GM12892 (cell line): ENCODE measurements around the gene C5orf52.

Experiments used
- POLR2A ChIP-seq: IDR thresholded peaks from 2 replicates; pipeline ENCODE4 v1.6.1; 2011; ENCODE audit warnings: low read depth, low read length, control low read depth
- POLR2AphosphoS5 ChIP-seq: IDR thresholded peaks from 2 replicates; pipeline ENCODE4 v1.6.1; 2011; ENCODE audit warnings: low read depth, low read length, control low read depth

GRCh38 chr5:157677931-157678330, 6.6 kb downstream of the C5orf52 start:
- TF ChIP-seq POLR2AphosphoS5 (no peak), POLR2A (no peak)
